ENCODE measurements around the gene HUWE1. TPM values are rescaled to one million over a fixed set of nuclear protein-coding genes. Genes with fewer than 3 reads are reported as not detected.
"Not testable (repeated sequence)": the region's sequence is repeated elsewhere in the genome, so short reads cannot be mapped to it uniquely, and the experiment has no call there.

Gene HUWE1
- total and polyA plus RNA-seq, 2 of the 13 experiments (the other 11 are each of a cell fraction or from before 2014, with no cell fraction given), result 63.2 to 68.1 TPM

DNA sequence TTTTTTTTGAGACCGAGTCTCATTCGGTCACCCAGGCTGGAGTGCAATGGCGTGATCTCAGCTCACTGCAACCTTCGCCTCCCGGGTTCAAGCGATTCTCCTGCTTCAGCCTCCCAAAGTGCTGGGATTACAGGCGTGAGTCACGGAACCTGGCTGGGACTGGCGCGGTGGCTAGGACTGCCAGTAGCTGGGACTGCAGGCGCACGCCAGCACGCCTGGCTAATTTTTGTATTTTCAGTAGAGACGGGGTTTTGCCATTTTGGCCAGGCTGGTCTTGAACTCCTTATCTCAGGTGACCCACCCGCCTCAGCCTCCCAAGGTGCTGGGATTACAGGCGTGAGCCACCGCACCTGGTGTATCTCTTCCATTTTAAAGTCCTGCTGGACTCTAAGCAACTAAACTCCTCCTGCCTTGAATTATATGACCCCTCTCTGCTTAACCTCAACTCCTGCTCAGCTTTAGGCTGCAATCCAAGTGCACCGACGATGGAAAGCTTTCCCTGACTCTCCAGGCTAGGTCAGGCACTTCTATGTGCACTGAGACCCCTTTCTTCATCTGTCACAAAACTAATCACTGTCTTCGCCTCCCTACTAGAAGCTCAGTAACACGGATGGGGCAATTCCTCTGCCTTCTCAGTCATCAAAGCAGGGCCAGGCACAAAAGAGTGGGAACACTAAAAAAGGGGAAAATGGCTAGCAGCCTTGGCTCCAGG, 155.1 kb downstream of the HUWE1 start:
- peaks cover 1 to 30% of the 10 kb centered on the region in 2 experiments; a peak in 3 of 5 replicates for H3K36me3 ChIP-seq (replicated peaks in 1 of 2; ENCODE audit: control insufficient read depth in 1 of 2, insufficient read depth in 2 of 2, low read length in 2 of 2)
- 92% methylated on average over 8 of the region's 21 CpGs for WGBS (ENCODE audit: low lambda C conversion rate)
- H3K4me1 ChIP-seq (ENCODE audit: insufficient read depth, low read length); H3K9ac ChIP-seq (ENCODE audit: insufficient read depth, low read depth, low read length); H4K20me1 ChIP-seq (ENCODE audit: insufficient read depth, low read length); intact Hi-C loops (cut with micrococcal nuclease; ENCODE audit: unreplicated experiment); H3K9me3 ChIP-seq (ENCODE audit: low read length); H3K79me2 ChIP-seq (ENCODE audit: insufficient read depth, low read length); H3K4me3 ChIP-seq (replicated peaks in 1 of 3; ENCODE audit: insufficient read depth in 1 of 3, low read depth in 2 of 3, low read length in 3 of 3); DNase-seq (ENCODE audit: low spot score); H3K27me3 ChIP-seq (ENCODE audit: control insufficient read depth in 1 of 2, insufficient read depth in 2 of 2, low read length in 2 of 2); in situ Hi-C loops (cut with HindIII; ENCODE audit: extremely low pct_ligation_motif_present, low pct_unique_long_range_greater_than_20kb); POLR2A ChIA-PET; H3K27ac ChIP-seq (ENCODE audit: extremely low read length, insufficient read depth, low read length); FAIRE-seq; CTCF ChIA-PET (ENCODE audit: low intra/inter-chr PET ratio, low total read pairs); H2AFZ ChIP-seq (ENCODE audit: low read length); ATAC-seq; H3K4me2 ChIP-seq (ENCODE audit: low read depth, low read length): not testable (repeated sequence)
- peak; percentile 64 for TF ChIP-seq RBM22 (optimal IDR thresholded peaks at IDR 0.05; ENCODE audit: low read length)
- BruUV-seq (replicated peaks), result TSS peak; percentile 34

DNA sequence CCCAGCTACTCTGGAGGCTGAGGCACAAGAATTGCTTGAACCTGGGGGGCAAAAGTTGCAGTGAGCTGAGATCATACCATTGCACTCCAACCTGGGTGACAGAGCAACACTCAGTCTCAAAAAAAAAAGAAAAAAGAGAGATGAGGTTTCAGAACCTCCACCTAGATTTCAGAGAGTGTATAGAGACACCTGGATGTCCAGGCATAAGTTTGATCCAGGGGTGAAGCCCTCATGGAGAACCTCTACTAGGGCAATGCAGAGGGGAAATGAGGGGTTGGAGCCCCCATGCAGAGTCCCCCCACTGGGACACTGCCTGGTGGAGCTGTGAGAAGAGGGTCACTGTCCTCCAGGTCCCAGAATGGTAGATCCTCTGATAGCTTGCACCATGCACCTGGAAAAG, 159.5 kb downstream of the HUWE1 start:
- ChIA-PET POLR2A (no interaction called here), CTCF (ENCODE audit: low intra/inter-chr PET ratio, low total read pairs) (no interaction called here)
- Histone ChIP-seq H3K9ac (ENCODE audit: insufficient read depth, low read depth, low read length) (no peak overlapping the region), H2AFZ (ENCODE audit: low read length) (no peak overlapping the region), H3K27ac (ENCODE audit: extremely low read length, insufficient read depth, low read length) (no peak overlapping the region), H3K79me2 (ENCODE audit: insufficient read depth, low read length) (no peaks in the 10 kb centered on the region), H3K36me3 (replicated peaks in 1 of 2; ENCODE audit: control insufficient read depth in 1 of 2, insufficient read depth in 2 of 2, low read length in 2 of 2) (no peaks in the 10 kb centered on the region), H3K9me3 (ENCODE audit: low read length) (no peaks in the 10 kb centered on the region), H3K4me1 (ENCODE audit: insufficient read depth, low read length) (no peaks in the 10 kb centered on the region), H3K4me3 (replicated peaks in 1 of 3; ENCODE audit: insufficient read depth in 1 of 3, low read depth in 2 of 3, low read length in 3 of 3) (no peak overlapping the region), H3K4me2 (ENCODE audit: low read depth, low read length) (no peak overlapping the region), H3K27me3 (ENCODE audit: control insufficient read depth in 1 of 2, insufficient read depth in 2 of 2, low read length in 2 of 2) (no peaks in the 10 kb centered on the region), H4K20me1 (ENCODE audit: insufficient read depth, low read length) (no peaks in the 10 kb centered on the region)
- ATAC-seq (no peak), DNase-seq (ENCODE audit: low spot score) (no peak), FAIRE-seq (no peak)
- in situ Hi-C loops (cut with HindIII; ENCODE audit: extremely low pct_ligation_motif_present, low pct_unique_long_range_greater_than_20kb) (no loop called here), intact Hi-C loops (cut with micrococcal nuclease; ENCODE audit: unreplicated experiment) (no loop called here)
- no peak for TF ChIP-seq MEIS1 (CRISPR knock-in tag; IDR thresholded peaks at IDR 0.05; ENCODE audit: borderline replicate concordance)
- TF ChIP-seq ZNF766 (CRISPR knock-in tag; IDR thresholded peaks at IDR 0.05; ENCODE audit: borderline replicate concordance), result no peak
- no peak for TF ChIP-seq ZBTB37 (CRISPR knock-in tag; IDR thresholded peaks at IDR 0.05)
- TF ChIP-seq, protein P1, sequence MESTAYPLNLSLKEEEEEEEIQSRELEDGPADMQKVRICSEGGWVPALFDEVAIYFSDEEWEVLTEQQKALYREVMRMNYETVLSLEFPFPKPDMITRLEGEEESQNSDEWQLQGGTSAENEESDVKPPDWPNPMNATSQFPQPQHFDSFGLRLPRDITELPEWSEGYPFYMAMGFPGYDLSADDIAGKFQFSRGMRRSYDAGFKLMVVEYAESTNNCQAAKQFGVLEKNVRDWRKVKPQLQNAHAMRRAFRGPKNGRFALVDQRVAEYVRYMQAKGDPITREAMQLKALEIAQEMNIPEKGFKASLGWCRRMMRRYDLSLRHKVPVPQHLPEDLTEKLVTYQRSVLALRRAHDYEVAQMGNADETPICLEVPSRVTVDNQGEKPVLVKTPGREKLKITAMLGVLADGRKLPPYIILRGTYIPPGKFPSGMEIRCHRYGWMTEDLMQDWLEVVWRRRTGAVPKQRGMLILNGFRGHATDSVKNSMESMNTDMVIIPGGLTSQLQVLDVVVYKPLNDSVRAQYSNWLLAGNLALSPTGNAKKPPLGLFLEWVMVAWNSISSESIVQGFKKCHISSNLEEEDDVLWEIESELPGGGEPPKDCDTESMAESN (CRISPR knock-in tag; conservative IDR thresholded peaks at IDR 0.05), result no peak
- no TSS peak for BruUV-seq (replicated peaks)
